Measurements from ENCODE around the gene TMEM132D.

The TMEM132D gene

DNA sequence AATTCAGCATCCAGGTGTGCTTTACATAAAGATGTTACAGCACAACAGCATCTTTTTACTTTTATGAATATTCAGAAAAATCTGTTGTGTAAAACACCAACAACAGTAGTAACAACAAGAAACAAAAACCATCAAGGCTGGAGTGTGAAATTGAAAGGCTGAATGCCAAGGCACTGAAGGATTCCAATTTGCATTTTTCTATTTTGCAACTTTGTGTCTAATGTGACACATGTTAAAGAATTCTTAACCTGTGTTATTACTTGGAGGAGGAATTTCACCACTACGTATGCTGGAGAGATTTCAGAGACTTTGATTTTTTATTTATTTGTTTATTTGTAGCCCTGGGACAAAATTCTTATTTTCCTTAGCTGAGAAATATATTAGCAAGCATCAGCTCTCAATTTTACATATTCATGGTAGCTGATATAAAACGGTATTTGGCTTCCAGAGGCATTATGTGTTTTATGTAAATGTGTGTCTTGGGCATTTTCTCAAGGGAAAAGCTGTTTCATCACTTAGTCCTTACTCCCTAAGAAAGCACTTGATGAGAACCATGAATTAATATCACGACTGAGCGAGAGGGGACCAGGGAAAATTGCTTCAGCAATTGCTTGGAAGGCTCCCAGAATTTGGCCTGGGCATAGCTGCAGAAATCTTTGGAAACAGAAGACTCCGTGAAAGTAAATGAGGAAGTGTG, 475.4 kb downstream of the TMEM132D start:
- H3K4me3 Mint-ChIP-seq = no peak overlapping the region
- no peak overlapping the region for H3K27ac Mint-ChIP-seq
- peaks cover 10% of the 10 kb centered on the region for H3K27me3 Mint-ChIP-seq (ENCODE audit: low read depth)
- TF ChIP-seq, protein P1, sequence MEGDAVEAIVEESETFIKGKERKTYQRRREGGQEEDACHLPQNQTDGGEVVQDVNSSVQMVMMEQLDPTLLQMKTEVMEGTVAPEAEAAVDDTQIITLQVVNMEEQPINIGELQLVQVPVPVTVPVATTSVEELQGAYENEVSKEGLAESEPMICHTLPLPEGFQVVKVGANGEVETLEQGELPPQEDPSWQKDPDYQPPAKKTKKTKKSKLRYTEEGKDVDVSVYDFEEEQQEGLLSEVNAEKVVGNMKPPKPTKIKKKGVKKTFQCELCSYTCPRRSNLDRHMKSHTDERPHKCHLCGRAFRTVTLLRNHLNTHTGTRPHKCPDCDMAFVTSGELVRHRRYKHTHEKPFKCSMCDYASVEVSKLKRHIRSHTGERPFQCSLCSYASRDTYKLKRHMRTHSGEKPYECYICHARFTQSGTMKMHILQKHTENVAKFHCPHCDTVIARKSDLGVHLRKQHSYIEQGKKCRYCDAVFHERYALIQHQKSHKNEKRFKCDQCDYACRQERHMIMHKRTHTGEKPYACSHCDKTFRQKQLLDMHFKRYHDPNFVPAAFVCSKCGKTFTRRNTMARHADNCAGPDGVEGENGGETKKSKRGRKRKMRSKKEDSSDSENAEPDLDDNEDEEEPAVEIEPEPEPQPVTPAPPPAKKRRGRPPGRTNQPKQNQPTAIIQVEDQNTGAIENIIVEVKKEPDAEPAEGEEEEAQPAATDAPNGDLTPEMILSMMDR (IDR thresholded peaks at IDR 0.05; ENCODE audit: unreplicated experiment in 3 of 3) = no peak
- no peaks in the 10 kb centered on the region for H3K4me1 Mint-ChIP-seq
- H3K9me3 Mint-ChIP-seq = no peaks in the 10 kb centered on the region
- H3K36me3 Mint-ChIP-seq (ENCODE audit: low read depth) = no peaks in the 10 kb centered on the region

DNA sequence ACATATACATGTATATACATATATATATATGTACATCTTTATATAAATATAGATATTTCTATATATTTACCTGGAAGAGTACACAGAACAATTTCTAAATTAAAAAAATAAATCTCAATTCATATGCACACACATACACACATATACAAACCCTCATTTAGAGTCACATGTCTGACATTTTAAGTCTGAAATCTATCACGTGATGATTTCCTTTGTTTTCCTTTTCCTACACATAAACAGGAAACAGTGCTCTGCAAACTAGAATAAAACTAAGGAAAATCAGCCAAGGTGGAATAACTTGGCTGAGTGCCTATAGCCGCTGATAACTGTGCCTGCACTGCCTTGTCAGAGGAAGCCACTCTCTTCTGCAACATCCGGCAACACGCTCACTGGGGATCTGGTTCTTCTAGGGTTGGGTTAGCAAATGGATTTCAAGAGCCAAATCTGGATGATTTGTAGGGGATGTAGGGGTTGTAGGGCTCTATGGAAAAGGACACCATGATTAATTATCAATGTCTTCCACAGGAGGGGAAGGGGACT, 480.7 kb downstream of the TMEM132D start:
- H3K9me3 Mint-ChIP-seq = peaks cover 2% of the 10 kb centered on the region
- TF ChIP-seq, protein P1 (IDR thresholded peaks at IDR 0.05; ENCODE audit: unreplicated experiment in 3 of 3) = no peak
- H3K4me1 Mint-ChIP-seq = no peaks in the 10 kb centered on the region
- H3K4me3 Mint-ChIP-seq = no peak overlapping the region
- H3K27me3 Mint-ChIP-seq (ENCODE audit: low read depth) = peaks cover 4% of the 10 kb centered on the region
- no peak overlapping the region for H3K27ac Mint-ChIP-seq
- no peaks in the 10 kb centered on the region for H3K36me3 Mint-ChIP-seq (ENCODE audit: low read depth)

DNA sequence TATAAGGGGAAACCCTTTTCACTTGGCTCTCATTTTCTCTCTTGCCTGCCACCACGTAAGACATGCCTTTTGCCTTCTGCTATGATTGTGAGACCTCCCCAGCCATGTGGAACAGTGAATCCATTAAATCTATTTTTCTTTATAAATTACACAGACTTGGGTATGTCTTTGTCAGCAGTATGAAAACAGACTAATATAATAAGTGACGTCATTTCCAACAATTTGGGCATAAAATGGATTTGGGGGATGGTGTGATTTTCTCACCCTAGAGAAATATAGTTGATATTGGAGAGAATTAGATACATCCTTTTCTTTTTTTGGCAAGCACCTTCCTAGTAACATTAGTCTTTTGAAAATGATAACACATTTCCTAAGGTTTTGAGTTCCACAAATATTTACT, 490.5 kb downstream of the TMEM132D start:
- no peaks in the 10 kb centered on the region for H3K4me1 Mint-ChIP-seq

DNA sequence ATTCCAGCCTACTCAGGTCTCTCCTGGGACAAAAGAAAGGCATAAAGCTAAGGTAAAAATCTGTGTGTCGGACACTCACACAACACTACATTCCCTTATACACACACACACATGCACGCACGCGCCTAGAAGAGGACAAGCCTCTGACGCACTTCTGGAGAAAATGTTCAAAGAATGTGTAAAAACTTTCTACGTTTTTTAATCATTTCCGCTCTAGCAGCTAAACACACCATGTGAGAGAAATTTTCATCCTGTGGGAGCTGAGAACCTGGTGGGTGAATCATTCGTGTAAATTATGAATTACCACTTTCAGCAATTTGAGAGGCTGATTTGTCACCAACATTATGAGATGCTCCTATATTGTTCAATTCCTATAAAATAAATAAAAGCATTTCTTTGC, 494.5 kb downstream of the TMEM132D start:
- no peak overlapping the region for H3K4me3 Mint-ChIP-seq
- TF ChIP-seq, protein P1 (IDR thresholded peaks at IDR 0.05; ENCODE audit: unreplicated experiment in 3 of 3) = no peak
- H3K27ac Mint-ChIP-seq = no peak overlapping the region
- H3K9me3 Mint-ChIP-seq = no peaks in the 10 kb centered on the region
- H3K36me3 Mint-ChIP-seq (ENCODE audit: low read depth) = no peaks in the 10 kb centered on the region
- H3K4me1 Mint-ChIP-seq = no peaks in the 10 kb centered on the region
- peaks cover 7% of the 10 kb centered on the region for H3K27me3 Mint-ChIP-seq (ENCODE audit: low read depth)

More for the DNA sequence above, 490.5 kb downstream of the TMEM132D start:
- Mint-ChIP-seq H3K36me3 (ENCODE audit: low read depth) (no peaks in the 10 kb centered on the region), H3K27me3 (ENCODE audit: low read depth) (peaks cover 7% of the 10 kb centered on the region), H3K27ac (no peak overlapping the region), H3K9me3 (peaks cover 6% of the 10 kb centered on the region), H3K4me3 (no peak overlapping the region)
- TF ChIP-seq, protein P1 (IDR thresholded peaks at IDR 0.05; ENCODE audit: unreplicated experiment in 3 of 3) = no peak

DNA sequence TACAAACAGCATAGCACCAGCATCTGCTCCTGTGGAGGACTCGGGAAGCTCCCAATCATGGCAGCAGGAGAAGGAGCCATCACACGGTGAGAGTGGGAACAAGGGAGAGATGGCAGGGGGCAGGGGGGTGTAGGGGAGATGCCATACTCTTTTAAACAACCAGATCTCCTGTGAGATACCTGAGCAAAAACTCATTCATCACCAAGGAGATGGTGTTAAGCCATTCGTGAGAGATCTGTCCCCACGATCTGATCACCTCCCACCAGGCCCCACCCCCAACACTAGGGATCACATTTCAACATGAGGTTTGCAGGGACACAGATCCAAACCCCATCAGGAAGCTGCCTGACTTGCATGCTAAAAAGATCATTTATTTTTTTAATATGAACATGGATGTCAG, 499.3 kb downstream of the TMEM132D start:
- Mint-ChIP-seq H3K36me3 (ENCODE audit: low read depth) (no peaks in the 10 kb centered on the region), H3K4me3 (no peak overlapping the region), H3K27ac (no peak overlapping the region), H3K27me3 (ENCODE audit: low read depth) (peaks cover 7% of the 10 kb centered on the region), H3K4me1 (no peaks in the 10 kb centered on the region), H3K9me3 (peaks cover under 1% of the 10 kb centered on the region)
- TF ChIP-seq, protein P1 (IDR thresholded peaks at IDR 0.05; ENCODE audit: unreplicated experiment in 3 of 3) = no peak

DNA sequence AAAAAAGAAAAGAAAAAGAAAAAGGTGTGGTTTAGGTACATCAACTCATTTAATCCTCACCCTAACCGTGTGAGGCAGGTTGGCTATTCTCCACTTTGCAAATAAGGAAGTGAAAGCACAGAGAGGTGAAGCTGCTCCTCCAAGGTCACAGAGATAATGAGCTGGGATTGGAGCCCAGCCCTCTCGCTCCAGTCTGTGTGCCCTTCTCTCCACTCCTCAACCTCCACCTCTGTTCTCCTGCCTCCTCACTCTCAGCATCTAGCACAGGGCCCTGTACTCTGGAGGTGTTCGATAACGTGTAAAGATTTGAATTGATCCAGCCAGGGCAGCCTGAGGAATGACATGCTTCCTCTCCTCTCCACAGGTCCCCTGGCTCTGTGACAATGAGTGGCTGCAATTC, 502.3 kb downstream of the TMEM132D start:
- Mint-ChIP-seq H3K27ac (no peak overlapping the region), H3K9me3 (peaks cover 6% of the 10 kb centered on the region), H3K36me3 (ENCODE audit: low read depth) (no peaks in the 10 kb centered on the region), H3K4me1 (no peaks in the 10 kb centered on the region), H3K4me3 (no peak overlapping the region), H3K27me3 (ENCODE audit: low read depth) (peaks cover 7% of the 10 kb centered on the region)
- TF ChIP-seq, protein P1 (IDR thresholded peaks at IDR 0.05; ENCODE audit: unreplicated experiment in 3 of 3) = no peak

All from nephron (organoid).